Measurements from ENCODE around the gene FOXO1.

FOXO1 gene

GRCh38 chr13:40558656-40559055 lies 107.8 kb downstream of the FOXO1 start:
- H3K4me3 ChIP-seq (ENCODE audit: low read depth, low read length), result no peak overlapping the region
- TF ChIP-seq CTCF (IDR thresholded peaks at IDR 0.05; ENCODE audit: control insufficient read depth, extremely low read depth, insufficient read depth), result no peak
- DNase-seq (ENCODE audit: low read depth), result no peak

- no peak for TF ChIP-seq CTCF (IDR thresholded peaks at IDR 0.05; ENCODE audit: control insufficient read depth, extremely low read depth, insufficient read depth)
- DNase-seq (ENCODE audit: low read depth), result no peak
- H3K4me3 ChIP-seq (ENCODE audit: low read depth, low read length), result no peak overlapping the region
These were observed 110.0 kb downstream of the FOXO1 start for GRCh38 chr13:40556453-40556852.

- DNase-seq (ENCODE audit: low read depth), result no peak
- H3K4me3 ChIP-seq (ENCODE audit: low read depth, low read length), result no peak overlapping the region
- TF ChIP-seq CTCF (IDR thresholded peaks at IDR 0.05; ENCODE audit: control insufficient read depth, extremely low read depth, insufficient read depth), result no peak
These were observed 113.1 kb downstream of the FOXO1 start for GRCh38 chr13:40553356-40553755.

- TF ChIP-seq CTCF (IDR thresholded peaks at IDR 0.05; ENCODE audit: control insufficient read depth, extremely low read depth, insufficient read depth), result no peak
- no peak for DNase-seq (ENCODE audit: low read depth)
- H3K4me3 ChIP-seq (ENCODE audit: low read depth, low read length), result no peak overlapping the region
These were observed 113.5 kb downstream of the FOXO1 start for GRCh38 chr13:40552895-40553294.

GRCh38 chr13:40550130-40550529 lies 116.3 kb downstream of the FOXO1 start:
- H3K4me3 ChIP-seq (ENCODE audit: low read depth, low read length), result no peak overlapping the region
- no peak for TF ChIP-seq CTCF (IDR thresholded peaks at IDR 0.05; ENCODE audit: control insufficient read depth, extremely low read depth, insufficient read depth)
- no peak for DNase-seq (ENCODE audit: low read depth)

- no peak for DNase-seq (ENCODE audit: low read depth)
- H3K4me3 ChIP-seq (ENCODE audit: low read depth, low read length), result no peak overlapping the region
- no peak for TF ChIP-seq CTCF (IDR thresholded peaks at IDR 0.05; ENCODE audit: control insufficient read depth, extremely low read depth, insufficient read depth)
These were observed 116.8 kb downstream of the FOXO1 start for GRCh38 chr13:40549500-40550094.
